Measurements from ENCODE around the gene MIGA2.

DNA sequence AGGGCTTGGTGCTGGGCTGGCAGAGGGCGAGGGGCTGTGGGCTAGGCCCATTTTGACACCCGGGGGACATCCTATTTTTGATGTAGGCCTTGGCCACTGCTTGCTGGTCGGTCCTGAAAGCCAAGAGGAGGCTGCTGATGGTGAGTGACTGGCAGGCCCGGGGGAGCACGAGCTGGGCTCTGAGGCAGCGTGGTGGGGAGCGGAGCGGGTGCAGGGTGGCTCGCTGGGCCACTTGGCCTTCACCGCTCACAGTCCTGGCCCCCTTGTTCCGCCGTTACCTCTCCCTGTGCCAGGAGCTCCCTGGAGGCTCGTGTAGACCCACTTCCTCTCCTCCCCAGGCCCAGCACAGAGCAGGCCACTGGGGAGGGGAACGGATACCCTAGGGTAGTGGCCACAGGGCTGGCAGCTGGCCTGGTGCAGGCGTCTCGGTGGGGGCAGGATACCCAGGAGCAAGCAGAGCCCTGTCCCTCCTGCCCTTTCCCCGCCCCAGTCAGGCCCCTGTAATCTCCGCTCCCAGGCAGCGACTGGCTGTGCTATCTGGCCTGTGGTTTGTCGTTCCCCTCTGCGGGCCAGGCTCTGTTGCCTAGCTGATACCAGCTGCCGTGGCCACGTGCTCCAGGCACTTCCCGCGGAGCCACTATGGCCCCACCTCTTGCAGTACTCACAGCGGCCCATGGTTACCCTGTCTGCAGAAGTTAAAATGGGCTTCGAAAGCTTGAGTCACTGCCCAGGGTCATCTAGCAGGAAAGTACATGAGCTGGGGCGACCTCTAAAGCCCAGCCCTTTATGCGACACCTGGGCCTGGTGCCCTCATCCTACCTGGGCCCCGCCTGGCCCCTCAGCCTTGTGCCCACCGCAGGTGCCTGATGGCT lies 32.8 kb downstream of the MIGA2 start:
- TF ChIP-seq POLR2A (IDR thresholded peaks at IDR 0.05; ENCODE audit: low read length) (peak; percentile 73), GATA1 (IDR thresholded peaks at IDR 0.05; ENCODE audit: low read depth, low read length) (peak; percentile 98)
